Adrenal gland (tissue), 5 donors: Measurements from ENCODE around the gene KLHL13.

Experiments used
- CTCF ChIP-seq, 6 experiments: fragments of 450-650 bp in 4 of 6; fragments of 200-600 bp in 2 of 6; sonication (generic) in 1 of 6; IDR thresholded peaks; 1 replicate in 5 of 6; 2 replicates in 1 of 6; pipeline versions ENCODE4 v1.5.1 to v1.8.0; 2016 to 2021; ENCODE audit warnings: antibody characterized with exemption in 6 of 6, mild to moderate bottlenecking in 2 of 6, moderate library complexity in 1 of 6
- POLR2A ChIP-seq, 2 donors: fragments of 450-650 bp; IDR thresholded peaks; one replicate each; pipeline ENCODE4 v1.6.1; 2017; ENCODE audit warnings: antibody characterized with exemption in 2 of 2, mild to moderate bottlenecking in 2 of 2, moderate library complexity in 1 of 2
- donor health status: DM: no; HTN: no; CAD: no.

DNA sequence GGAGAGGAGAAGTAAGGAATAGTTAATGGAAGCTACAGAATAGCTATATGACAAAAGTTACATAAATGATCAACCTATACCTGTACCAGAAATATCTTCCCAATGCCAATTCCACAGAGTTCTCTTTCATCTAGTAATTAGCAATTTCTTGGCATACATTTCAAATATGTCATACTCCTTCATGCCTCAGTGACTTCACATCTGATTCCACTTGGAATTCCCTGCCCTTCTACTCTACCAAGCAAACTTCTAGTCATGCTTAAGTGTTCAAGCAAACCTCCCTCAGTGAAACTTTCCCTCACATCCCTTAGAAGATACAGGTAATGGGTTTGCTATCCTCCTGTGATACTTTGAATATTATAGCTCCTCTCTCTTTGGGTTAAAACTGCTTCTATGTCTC is 127.1 kb downstream of the KLHL13 start:
- TF ChIP-seq CTCF (IDR thresholded peaks at IDR 0.05), result no peak
- TF ChIP-seq POLR2A (IDR thresholded peaks at IDR 0.05), result no peak
